Epidermal melanocyte (primary cell): ENCODE results near the gene GON4L.
"Not testable (repeated sequence)": the region's sequence is repeated elsewhere in the genome, so short reads cannot be mapped to it uniquely, and the experiment has no call there.

Experiments
- DNase-seq: peaks from one replicate; pipeline ENCODE4 v3.0.0; 2011; ENCODE audit warnings: low spot score; ENCODE audit not compliant: insufficient read length

Gene GON4L

DNA sequence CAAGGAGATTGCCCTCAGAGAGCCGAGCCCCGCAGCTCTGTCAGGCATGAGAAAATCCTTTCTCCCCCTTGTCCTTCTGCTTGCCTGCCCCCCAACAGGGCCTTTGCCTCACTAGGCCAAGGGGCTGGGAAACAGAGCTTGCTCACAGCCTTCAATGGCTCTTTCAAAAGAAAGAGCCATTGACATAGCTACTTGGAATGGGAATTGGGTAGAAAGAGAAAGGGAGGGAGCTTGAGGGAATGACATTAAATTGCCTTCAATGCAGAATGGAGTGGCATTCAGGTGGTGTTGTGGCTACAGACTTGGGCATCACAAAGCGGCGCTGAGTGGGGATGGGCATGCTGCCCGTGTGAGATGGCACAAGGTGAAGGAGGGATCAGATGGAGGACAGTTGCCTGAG, 15.5 kb upstream of the GON4L start:
- DNase-seq: no peak

DNA sequence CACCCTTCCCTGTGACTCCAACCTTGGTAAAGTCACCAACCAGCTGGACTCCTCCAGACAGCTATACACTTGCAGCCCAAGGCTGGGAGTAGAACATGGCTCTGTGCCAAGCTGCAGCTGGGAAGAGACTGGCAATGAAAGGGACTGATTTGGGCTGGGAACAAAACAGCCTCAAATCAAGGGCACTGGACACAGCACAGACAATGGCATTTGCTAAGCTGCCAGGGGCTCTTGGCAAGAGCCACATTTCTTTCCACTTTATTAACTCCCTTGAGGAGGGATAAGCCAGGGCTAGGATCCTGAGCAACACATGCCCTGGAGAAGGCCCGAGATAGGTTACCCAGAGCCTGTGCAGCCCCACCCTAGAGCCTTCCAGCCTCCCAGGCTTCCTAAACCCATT, 14.4 kb upstream of the GON4L start:
- DNase-seq: peak; percentile 37

DNA sequence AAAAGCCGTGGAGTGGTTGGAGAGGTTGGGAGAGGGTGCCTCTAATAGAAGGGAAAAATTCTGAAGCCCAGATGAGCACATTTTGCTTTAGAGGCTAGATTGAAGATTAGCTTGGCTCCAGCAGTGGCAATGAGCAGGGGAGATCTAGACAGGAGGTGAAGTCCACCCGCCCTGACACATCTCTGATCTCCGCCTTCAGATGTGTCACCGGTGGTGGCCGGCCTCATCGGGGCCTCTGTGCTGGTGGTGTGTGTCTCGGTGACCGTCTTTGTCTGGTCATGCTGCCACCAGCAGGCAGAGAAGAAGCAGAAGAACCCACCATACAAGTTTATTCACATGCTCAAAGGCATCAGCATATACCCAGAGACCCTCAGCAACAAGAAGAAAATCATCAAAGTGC, 10.8 kb upstream of the GON4L start:
- no peak for DNase-seq

DNA sequence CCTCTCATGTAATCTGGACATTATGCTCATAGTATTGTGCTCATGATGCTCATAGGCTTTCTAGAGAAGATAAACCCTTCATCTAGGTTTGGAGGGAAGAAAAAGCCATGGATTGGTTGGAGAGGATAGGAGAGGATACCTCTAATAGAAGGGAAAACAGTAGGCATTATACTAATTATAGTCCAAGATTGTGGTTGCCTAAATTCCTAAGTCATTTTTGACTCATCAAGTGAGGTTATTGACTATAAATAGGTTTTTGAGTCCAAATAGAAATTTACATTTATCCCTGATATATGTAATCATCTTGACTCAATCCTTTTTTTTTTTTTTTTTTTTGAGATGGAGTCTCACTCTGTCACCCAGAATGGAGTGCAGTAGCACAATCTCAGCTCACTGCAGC, 7.4 kb upstream of the GON4L start:
- DNase-seq: no peak

DNA sequence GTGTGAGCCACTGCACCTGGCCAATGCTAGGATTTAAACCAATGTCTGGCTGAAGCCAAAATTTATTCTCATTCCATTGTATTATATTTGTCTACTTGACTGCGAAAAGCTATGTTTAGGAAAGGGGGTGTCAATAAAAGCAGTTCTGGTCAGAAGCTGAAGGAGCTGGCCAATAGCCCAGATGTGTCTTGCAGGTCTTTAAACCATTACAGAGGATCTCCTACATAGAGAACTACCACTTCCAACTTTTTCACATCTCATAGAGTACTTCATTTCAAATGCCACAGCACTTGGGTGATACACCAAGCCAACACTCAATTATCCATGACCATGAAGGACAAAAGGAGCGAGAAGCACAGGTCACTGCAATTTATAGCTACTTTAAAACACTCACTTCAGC, 4.9 kb upstream of the GON4L start:
- no peak for DNase-seq

DNA sequence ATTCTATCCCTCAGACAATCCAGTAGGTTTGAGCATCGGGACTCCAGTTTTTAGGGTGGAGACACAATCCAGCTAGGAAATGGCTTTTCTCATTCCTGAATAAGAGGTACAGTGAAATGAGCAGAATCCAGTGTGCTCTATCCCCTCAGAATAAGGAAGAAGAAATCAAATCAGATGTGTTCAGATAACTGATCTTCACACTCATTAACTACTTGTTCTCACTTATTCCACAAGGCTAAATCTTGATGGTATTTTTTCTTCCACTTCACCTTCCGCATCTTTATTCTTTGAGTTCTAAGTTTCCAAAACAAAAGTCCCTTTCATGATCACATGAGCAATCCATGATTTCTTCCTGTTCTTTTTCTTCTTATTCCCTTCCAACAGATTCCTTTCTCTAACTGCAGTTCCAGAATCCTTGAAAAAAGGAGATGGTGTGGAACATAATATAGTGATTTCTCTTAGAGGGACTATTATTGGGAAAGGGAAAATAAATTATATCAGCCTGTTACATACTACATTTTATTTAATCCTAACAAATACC, 4.0 kb upstream of the GON4L start:
- no peak for DNase-seq

DNA sequence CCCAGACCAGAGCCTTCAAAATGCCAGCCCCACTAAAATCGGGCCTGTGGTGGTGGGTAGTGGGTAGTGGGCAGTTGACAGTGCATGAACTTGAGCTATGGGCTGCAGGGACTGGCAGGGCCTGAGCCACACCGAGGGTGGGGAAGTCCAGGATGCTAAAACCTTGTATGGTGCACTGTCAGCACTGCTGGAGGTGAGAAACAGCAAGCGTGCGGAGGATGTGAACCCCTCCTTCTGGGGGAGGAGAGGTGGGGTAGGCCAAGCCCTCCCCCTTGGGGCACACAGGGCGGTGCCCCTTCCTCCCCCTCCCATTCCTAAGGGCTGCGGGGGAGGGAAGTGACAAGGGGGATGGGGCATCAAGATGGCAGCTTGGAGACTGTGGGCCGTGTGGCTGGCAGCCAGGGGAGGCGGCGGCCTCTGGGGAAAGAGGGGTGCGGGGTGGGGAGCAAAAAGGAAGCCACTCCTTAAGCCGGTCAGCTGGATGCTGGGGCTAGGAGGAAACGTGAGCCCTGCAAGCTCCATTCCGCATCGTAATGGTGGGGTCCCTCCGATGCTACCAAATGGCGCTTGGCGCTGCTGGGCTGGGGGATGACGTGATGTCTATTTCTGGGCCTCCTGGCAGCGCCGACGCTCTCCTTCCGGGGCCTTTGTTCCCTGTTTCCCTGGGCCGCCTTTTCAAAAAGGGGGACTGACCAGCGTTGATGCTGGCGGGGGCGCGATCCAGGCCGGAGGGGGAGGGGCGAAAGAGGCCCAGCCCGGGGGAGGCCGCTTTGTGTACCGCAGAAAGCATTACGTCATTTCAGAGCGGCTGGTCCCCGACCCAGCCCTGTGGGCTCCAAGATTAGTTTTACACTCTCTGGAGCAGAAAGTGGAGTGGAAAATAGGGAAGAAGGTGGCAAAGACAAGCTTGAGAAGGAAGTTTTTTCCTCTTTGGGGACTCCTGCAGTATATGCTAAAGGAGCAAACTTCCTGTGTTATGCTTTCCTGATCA, 3.2 kb upstream of the GON4L start:
- peak; percentile 44 for DNase-seq

DNA sequence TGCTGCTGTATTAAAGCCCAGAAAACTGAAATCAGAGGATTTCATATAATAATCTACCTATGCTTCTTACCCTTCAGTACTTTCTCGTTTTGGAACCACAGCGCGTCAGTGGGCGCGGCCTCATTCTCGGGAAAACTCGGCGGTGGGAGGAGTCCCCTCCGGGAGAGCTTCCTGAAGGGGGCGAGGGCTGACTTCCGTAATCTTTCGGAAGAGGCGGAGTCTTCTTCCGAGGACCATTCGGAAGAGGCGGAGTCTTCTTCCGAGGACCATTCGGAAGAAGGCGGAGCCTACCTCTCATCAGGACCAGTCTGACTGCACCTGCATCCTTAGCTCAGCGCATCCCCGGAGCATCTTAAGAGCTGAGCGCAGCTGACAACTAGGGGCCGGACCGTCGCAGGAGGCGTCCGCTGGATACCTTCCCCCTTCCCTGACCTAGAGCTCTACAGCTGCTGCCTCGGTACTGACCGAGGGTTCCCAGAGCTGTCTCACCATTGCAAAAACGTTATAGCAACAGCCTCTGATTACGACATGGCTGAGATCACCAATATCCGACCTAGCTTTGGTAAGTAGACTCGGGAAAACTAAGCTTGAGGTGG, 2.3 kb upstream of the GON4L start, which contains the start of gene SYT11:
Gene SYT11, plus strand, starts transcription at position 334 of the 596 bp plus-strand sequence. Its CDS starts 195 bp downstream, at position 529.
- DNase-seq: peak; percentile 82

DNA sequence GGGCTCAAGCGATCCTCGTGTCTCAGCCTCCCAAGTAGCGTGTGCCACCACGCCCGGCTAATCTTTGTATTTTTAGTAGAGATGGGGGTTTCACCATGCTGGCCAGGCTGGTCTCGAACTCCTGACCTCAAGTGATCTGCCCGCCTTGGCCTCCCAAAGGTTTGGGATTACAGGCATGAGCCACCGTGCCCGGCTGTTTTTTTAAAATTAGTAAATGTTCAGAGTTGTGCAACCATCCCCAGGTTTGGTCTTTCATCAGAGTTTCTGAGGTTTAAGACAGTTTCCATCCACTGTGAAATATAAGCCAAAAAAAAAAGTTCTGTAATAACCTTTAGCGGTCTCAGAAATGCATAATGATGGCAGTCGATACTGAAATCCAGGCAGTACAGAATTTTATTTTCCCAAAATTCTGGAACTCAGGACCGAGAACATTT, 1.8 kb upstream of the GON4L start:
- no peak for DNase-seq

DNA sequence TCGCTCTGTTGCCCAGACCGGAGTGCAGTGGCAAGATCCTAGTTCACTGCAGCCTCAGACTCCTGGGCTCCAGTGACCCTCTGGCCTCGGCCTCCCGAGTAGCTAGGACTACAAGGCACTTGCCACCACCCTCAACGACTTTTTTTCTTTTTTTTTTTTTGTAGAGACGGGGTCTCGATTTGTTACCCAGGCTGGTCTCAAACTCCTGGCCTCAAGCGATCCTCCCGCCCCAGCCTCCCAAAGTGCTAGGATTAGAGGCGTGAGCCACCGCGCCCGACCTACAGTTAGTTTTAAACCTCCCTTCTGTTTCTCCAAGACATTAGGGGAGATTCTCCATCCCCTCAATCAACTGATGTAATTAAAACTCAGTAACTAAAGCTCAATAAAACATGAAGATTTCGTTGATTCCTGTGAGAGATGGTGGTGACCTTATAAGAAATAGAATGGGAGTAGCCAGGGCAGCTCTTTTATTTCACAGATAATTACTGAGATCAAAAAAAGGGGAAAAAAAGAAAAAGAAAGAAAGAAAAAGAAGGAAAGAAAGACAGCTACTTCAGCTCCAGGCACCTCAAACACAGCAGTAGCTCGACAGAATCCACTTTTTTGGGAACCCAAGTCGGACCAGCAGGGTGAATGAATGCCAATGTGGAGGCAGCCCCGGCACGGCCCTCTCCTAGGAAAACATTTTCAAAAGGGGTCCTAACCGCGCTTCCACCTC, 598 bp downstream of the GON4L start:
- no peak for DNase-seq

DNA sequence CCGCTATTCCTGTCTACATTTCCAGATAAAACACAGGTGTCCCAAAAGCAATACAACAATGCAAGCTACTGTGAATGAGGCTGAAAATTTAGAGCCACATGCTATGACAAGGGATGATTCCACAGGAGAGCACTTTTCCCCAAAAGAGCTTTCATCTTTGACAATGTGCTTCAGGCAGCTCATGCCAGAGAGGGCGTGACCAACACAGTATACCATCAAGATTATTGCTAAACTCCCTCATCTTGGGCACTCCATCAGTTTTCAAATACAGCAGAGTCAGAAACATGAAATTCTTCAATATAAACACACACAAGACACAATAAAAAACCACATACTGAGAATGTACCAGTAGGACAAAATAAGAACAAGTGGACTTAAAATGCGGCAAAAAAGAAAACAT, 6.7 kb downstream of the GON4L start:
- no peak for DNase-seq

DNA sequence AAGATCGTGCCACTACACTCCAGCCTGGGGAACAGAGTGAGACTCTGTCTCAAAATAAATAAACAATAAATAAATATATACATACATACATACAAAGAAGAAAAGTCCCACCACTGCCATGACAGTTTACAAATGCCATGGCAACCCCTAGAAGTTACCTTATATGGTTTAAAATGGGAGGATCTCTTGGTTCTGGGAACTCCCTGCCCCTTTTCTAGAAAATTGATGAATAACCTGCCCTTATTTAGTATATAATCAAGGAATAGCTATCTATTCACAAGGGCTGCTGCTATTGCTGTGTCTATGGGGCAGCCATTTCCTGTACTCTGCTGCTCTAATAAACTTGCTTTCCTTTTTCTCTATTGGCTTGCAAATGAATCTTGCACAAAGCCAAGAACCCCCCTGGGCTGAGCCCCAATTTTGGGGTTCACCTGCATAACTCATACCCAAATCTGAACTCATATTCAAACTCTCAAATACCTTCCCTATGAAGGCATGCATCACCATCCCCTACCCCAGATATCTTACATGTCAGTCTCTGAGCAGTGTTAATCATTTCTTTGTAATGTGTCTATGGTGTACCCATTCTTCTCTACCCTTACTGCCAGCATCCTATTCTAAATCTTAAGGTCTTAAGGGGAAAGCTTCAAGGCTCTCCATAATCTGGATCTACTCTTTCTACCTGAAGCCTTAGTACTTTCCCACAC, 9.0 kb downstream of the GON4L start:
- no peak for DNase-seq

DNA sequence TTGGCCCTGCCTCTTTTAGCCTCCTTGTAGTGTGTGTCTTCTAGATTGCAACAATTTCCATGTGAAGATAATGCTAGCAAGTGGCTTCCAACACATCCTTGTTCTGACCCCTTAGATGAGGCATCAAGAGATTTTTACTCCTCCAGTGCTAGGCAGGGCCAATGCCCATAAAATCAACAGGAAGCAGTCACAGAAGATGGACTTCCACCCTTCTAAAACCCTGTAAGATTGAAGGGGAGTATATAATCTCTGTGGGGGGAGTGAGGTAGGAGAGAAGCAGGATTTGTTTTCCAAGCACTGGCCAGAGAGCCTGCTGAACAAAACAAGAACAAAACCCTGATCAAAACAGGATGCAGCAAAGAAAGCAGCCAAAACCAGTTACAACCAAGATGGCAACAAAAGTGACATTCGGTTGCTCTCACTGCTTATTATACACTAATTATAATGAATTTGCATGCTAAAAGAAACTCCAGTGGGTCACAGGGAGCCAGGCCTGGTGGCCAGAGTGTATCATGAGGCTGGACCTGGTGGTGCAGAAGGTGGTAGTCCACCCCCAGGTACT, 12.1 kb downstream of the GON4L start:
- DNase-seq: no peak

DNA sequence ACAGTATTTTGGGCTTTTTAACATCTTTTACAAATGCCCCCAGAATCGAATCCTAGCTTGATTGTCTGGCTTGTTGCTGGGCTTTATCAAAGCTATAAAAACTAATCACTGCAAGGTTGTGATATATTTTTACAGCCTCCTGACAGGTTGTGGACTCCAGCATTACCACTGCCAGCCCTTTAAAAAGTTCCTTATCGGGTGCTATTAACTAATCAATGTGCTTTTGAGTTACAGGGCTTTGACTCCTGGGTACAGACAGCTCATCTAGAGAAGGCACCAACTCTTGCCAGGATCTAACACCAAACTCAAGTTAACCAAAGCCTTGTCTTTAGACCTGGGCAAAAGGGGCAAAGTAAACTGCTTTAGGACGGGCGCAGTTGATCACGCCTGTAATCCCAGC, 16.6 kb downstream of the GON4L start:
- DNase-seq: no peak

DNA sequence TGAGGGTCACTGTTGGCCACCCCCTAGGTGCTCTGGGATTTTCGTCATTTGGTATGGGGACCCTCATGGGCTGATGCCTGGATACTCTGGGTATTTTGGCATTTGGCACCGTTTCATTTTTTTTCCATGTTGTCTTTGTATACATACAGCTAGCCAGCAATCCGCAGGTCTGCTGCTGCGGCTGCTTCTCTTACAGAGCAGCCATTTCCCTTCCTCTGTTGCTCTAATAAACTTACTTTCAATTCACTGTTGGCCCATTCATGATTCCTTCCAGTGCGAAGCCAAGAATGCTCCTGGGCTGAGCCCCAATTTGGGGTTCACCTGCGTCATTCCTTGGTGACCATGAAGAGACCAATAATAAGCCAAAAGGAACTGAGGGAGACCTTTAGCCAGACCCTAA, 21.5 kb downstream of the GON4L start:
- DNase-seq: no peak

DNA sequence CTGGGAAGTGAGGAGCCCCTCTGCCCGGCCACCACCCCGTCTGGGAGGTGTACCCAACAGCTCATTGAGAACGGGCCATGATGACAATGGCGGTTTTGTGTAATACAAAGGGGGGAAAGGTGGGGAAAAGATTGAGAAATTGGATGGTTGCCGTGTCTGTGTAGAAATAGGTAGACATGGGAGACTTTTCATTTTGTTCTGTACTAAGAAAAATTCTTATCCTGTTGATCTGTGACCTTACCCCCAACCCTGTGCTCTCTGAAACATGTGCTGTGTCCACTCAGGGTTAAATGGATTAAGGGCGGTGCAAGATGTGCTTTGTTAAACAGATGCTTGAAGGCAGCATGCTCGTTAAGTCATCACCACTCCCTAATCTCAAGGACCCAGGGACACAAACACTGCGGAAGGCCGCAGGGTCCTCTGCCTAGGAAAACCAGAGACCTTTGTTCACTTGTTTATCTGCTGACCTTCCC, 22.1 kb downstream of the GON4L start:
- not testable (repeated sequence) for DNase-seq

DNA sequence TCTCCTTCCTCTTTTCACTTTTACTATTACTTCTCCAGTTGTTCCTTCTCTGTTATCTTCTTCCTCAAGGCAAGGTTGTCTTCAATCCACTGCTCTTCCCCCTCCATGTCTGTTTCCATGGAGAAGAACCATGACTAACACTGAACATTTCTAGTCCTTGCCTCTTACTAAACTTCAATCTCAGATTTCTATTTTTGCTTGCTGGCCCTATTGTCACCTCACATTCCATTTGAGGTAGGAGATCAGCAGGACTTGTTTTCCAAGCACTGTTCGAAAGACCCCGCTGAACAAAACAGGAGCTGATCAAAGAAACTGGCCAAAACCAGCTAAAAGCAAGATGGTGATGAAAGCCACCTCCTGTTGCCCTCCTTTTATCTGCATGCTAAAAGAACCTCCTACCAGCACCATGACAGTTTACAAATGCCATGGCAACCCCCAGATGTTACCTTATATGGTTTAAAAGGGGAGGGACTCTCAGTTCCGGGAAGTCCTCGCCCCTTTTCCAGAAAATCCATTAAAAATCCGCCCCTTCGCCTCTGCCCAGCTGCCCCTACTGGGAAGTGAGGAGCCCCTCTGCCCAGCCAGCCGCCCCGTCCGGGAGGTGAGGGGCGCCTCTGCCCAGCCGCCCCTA, 22.6 kb downstream of the GON4L start:
- DNase-seq: no peak

DNA sequence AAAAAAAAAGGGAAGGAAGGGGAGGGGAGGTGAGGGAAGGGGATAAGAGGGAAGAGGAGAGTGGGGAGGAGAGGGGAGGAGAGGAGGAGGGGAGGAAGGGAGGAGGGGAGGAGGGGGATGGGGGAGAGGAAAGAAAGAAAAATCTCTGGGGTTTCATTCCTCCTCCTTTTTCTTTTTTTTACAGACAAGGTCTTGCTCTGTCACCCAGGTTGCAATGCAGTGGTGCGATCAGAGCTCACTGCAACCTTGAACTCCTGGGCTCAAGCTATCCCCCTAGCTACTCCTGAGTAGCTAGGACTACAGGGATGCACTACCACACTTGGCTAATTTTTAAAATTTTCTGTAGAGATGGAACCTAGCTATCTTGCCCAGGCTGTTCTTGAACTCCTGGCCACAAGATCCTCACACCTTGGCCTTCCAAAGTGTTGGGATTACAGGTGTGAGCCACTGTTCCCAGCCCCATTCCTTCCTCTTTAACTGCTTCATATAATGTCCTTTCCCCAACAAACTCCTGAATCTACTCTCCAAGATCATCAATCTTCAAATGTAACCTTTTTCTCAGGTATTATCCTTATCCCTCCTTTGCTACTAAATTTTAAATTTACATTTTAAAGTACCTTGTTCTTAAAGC, 23.2 kb downstream of the GON4L start:
- no peak for DNase-seq

DNA sequence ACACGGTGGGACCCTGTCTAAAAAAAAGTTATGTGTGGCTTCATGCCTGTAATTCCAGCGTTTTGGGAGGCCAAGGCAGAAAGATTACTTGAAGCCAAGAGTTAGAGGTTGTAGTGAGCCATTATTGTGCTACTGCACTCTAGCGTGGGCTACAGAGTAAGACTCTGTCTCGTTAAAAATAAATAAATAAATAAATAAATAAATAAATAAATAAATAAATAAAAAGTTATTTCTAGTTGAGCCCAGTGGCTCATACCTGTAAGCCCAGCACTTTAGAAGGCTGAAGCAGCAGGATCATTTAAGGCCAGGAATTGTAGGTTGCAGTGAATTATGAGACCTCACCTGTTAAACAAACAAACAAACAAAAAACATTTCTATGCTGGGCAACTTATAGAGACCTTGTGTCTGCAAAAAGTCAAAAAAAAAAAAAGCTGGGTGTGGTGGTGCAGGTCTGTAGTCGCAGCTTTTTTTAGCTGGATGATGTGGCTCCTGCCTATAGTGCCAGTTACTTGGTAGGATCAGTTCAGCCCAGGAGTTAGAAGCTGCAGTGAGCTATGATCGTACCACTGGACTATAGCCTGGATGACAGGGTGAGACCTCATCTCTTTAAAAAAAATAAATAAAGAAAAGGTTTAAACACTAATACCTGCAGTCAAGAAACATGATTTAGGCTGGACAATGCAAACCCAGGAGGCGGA, 25.6 kb downstream of the GON4L start:
- no peak for DNase-seq
